K562 (cell line): ENCODE results near the gene GRIN2D. TPM values are rescaled to one million over a fixed set of nuclear protein-coding genes. Genes with fewer than 3 reads are reported as not detected.
A peak's percentile ranks its signal among the peaks of the same experiment; 100 is the strongest.

Source experiments
- ATF1 ChIP-seq, 2 experiments: fragments of 450-650 bp in 1 of 2; IDR thresholded peaks; 2 replicates each; pipeline ENCODE4 v1.6.1; 2016; ENCODE audit warnings: missing compliant biosample characterization in 1 of 2, missing genetic modification characterization in 1 of 2
- CEBPG ChIP-seq, 3 experiments: fragments of 200-800 bp in 1 of 3; sonication (Bioruptor generic) in 1 of 3; sonication (generic) in 1 of 3; formaldehyde crosslinking in 1 of 3; IDR thresholded peaks in 2 of 3; conservative IDR thresholded peaks in 1 of 3; 2 replicates each; pipeline versions ENCODE4 v1.6.1 to v1.8.0; 2016 to 2022; ENCODE audit warnings: missing compliant biosample characterization in 2 of 3, missing genetic modification characterization in 2 of 3, mild to moderate bottlenecking in 1 of 3, missing genetic modification reagents in 1 of 3
- HNRNPLL ChIP-seq: fragments of 200-400 bp; formaldehyde crosslinking; IDR thresholded peaks from 2 replicates; pipeline ENCODE4 v1.6.1; 2017; ENCODE audit warnings: low read length, low read depth, mild to moderate bottlenecking; ENCODE audit not compliant: poor library complexity, severe bottlenecking
- MXI1 ChIP-seq: IDR thresholded peaks from 2 replicates; pipeline ENCODE4 v1.6.1; 2011; ENCODE audit warnings: low read depth, mild to moderate bottlenecking, improper control_type of control experiment, low read length
- SMARCE1 ChIP-seq: fragments of 450-650 bp; IDR thresholded peaks from 2 replicates; pipeline ENCODE4 v1.7.1; 2016; ENCODE audit warnings: mild to moderate bottlenecking
- ZNF280A ChIP-seq: fragments of 450-650 bp; IDR thresholded peaks from 2 replicates; pipeline ENCODE4 v1.6.1; 2018; ENCODE audit warnings: mild to moderate bottlenecking, low read depth; ENCODE audit not compliant: partially characterized antibody
- ZNF384 ChIP-seq: IDR thresholded peaks from 2 replicates; pipeline ENCODE4 v1.6.1; 2012; ENCODE audit warnings: low read depth, low read length, improper control_type of control experiment
- polyA plus RNA-seq, 8 experiments: library from polyadenylated mRNA; depleted of rRNA in 4 of 8; stranded (reverse) in 5 of 8; unstranded in 3 of 8; fragments of >200 nt; fragmentation: Nextera tagmentation in 2 of 8; fragmentation: Illumina TruSeq in 1 of 8; extraction: Ambion mirVana in 2 of 8; extraction: Trizol in 1 of 8; gene quantifications; 2 replicates each; pipeline versions ENCODE4 v1.2.1 to v1.2.3, GENCODE V29; 2011 to 2014; ENCODE audit warnings: inconsistent platforms in 1 of 8, missing spikeins in 1 of 8
- total RNA-seq, 7 experiments: library from RNA; depleted of rRNA in 6 of 7; stranded (reverse); fragments of >200 nt in 6 of 7; fragmentation: Illumina TruSeq in 2 of 7; extraction: Trizol in 2 of 7; gene quantifications; 2 replicates each; pipeline versions ENCODE4 v1.2.1 to v1.2.3, GENCODE V29; 2011 to 2021; ENCODE audit warnings: low replicate concordance in 1 of 7

The GRIN2D gene
- total and polyA plus RNA-seq, 9 of the 15 experiments (the other 6 are each of a cell fraction or from before 2014, with no cell fraction given), result 0.32 to 31.5 (median 1.8) TPM

GRCh38 chr19:48398102-48398374, 4.6 kb downstream of the GRIN2D start (continued):
- no peak for TF ChIP-seq ZNF280A
- TF ChIP-seq HNRNPLL, result no peak
- TF ChIP-seq ZNF384, result no peak
- no peak for TF ChIP-seq ATF1 (CRISPR knock-in tag; IDR thresholded peaks at IDR 0.05)
- TF ChIP-seq ATF1 (tag; IDR thresholded peaks at IDR 0.05), result 0 out of 2 replicates have a peak, but pooled peaks have one; percentile 25
- no peak for TF ChIP-seq MXI1
- peak; percentile 70; the same call in 1 of the 2 replicates for TF ChIP-seq SMARCE1
- TF ChIP-seq CEBPG (CRISPR knock-in tag; IDR thresholded peaks at IDR 0.05), result no peak
- no peak for TF ChIP-seq CEBPG (tag; conservative IDR thresholded peaks at IDR 0.05 in 1 of 2, IDR thresholded peaks at IDR 0.05 in 1 of 2)
